ENCODE measurements around the gene MPC2. TPM values are rescaled to one million over a fixed set of nuclear protein-coding genes. Genes with fewer than 3 reads are reported as not detected.

MPC2 gene
- total RNA-seq, 2 donors from 2014 or later: 19.4 to 21.5 TPM

DNA sequence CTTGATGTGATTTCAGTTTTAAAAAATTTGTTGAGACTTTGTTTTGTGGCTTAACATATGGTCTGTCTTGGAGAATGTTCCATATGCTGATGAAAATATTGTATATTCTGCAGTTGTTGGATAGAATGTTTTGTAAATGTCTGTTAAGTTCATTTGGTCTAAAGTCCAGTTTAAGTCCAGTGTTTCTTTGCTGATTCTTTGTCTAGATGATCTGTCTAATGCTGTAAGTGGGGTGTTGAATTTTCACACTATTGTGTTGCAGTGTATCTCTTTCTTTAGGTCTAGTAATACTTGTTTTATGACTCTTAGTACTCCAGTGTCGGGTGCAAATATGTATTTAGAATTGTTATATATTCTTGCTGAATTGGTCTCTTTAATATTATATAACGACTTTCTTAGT lies 10.9 kb upstream of the MPC2 start:
- ATAC-seq (no peak), DNase-seq (no peak)
- H3K4me1 ChIP-seq: peaks cover 20% of the 10 kb centered on the region
- no peak overlapping the region for H3K27ac ChIP-seq
- no peaks in the 10 kb centered on the region for H3K9me3 ChIP-seq
- H3K27me3 ChIP-seq: no peaks in the 10 kb centered on the region
- intact Hi-C loops (cut with DNase I): no loop called here
- peaks cover 0 to 2% of the 10 kb centered on the region in 2 donors for H3K36me3 ChIP-seq (replicated peaks in 1 of 2; ENCODE audit: insufficient read depth in 1 of 2, low read depth in 2 of 2)
- TF ChIP-seq, protein P1, sequence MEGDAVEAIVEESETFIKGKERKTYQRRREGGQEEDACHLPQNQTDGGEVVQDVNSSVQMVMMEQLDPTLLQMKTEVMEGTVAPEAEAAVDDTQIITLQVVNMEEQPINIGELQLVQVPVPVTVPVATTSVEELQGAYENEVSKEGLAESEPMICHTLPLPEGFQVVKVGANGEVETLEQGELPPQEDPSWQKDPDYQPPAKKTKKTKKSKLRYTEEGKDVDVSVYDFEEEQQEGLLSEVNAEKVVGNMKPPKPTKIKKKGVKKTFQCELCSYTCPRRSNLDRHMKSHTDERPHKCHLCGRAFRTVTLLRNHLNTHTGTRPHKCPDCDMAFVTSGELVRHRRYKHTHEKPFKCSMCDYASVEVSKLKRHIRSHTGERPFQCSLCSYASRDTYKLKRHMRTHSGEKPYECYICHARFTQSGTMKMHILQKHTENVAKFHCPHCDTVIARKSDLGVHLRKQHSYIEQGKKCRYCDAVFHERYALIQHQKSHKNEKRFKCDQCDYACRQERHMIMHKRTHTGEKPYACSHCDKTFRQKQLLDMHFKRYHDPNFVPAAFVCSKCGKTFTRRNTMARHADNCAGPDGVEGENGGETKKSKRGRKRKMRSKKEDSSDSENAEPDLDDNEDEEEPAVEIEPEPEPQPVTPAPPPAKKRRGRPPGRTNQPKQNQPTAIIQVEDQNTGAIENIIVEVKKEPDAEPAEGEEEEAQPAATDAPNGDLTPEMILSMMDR (IDR thresholded peaks at IDR 0.05): no peak
- no peak for TF ChIP-seq POLR2A (IDR thresholded peaks at IDR 0.05)
- 88% methylated on average over 2 of the region's 2 CpGs for WGBS, 2 donors
- no peak overlapping the region for H3K4me3 ChIP-seq

DNA sequence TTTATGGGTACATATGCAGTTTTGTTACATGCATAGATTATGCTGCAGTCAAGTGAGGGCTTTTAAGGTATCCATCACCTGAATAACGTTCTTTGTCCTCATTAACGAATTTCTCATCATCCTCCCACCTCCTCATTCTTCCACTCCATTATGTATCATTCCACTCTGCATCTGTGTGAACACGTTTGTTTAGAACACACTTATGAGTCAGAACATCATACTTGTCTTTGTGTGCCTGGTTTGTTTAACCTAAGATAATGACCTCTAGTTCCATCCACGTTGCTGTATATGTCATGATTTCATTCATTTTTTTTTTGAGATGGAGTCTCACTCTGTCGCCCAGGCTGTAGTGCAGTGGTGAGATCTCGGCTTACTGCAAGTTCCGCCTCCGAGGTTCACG lies 6.7 kb upstream of the MPC2 start:
- H3K4me3 ChIP-seq: no peak overlapping the region
- H3K36me3 ChIP-seq (replicated peaks in 1 of 2; ENCODE audit: insufficient read depth in 1 of 2, low read depth in 2 of 2): peaks cover 0 to 2% of the 10 kb centered on the region in 2 donors
- ATAC-seq: no peak
- no peaks in the 10 kb centered on the region for H3K27me3 ChIP-seq
- no peaks in the 10 kb centered on the region for H3K9me3 ChIP-seq
- 83 to 89% methylated on average over 9 of the region's 9 CpGs for WGBS, 2 donors
- H3K4me1 ChIP-seq: peaks cover 22% of the 10 kb centered on the region
- DNase-seq: no peak
- intact Hi-C loops (cut with DNase I): no loop called here
- no peak for TF ChIP-seq POLR2A (IDR thresholded peaks at IDR 0.05)
- TF ChIP-seq, protein P1 (IDR thresholded peaks at IDR 0.05): no peak
- no peak overlapping the region for H3K27ac ChIP-seq

DNA sequence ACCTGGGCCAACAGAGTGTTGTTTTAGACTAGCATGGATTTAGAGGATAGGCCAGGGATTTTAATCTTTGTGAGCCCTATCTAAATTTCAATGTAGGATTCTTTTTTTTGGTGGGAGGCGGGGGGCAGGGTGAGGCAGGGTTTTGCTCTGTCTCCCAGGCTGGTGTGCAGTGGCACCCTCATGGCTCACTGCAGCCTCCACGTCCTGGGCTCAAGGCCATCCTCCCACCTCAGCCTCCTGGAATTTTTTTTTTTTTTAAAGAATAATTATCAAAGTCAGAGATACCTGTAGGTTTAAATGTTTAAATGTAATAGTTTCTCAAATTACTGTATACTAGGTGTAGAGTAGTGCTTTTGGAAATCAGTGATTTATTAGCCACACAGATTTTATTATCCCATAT lies 3.4 kb upstream of the MPC2 start:
- TF ChIP-seq, protein P1 (IDR thresholded peaks at IDR 0.05): no peak
- no peak for TF ChIP-seq POLR2A (IDR thresholded peaks at IDR 0.05)
- Histone ChIP-seq H3K36me3 (replicated peaks in 1 of 2; ENCODE audit: insufficient read depth in 1 of 2, low read depth in 2 of 2) (peaks cover 0 to 2% of the 10 kb centered on the region in 2 donors), H3K27me3 (no peaks in the 10 kb centered on the region), H3K4me1 (peaks cover 7% of the 10 kb centered on the region), H3K27ac (no peak overlapping the region), H3K9me3 (no peaks in the 10 kb centered on the region), H3K4me3 (no peak overlapping the region)
- intact Hi-C loops (cut with DNase I): no loop called here
- no peak for DNase-seq
- WGBS, 2 donors: 88 to 92% methylated on average over 2 of the region's 2 CpGs
- ATAC-seq: no peak

DNA sequence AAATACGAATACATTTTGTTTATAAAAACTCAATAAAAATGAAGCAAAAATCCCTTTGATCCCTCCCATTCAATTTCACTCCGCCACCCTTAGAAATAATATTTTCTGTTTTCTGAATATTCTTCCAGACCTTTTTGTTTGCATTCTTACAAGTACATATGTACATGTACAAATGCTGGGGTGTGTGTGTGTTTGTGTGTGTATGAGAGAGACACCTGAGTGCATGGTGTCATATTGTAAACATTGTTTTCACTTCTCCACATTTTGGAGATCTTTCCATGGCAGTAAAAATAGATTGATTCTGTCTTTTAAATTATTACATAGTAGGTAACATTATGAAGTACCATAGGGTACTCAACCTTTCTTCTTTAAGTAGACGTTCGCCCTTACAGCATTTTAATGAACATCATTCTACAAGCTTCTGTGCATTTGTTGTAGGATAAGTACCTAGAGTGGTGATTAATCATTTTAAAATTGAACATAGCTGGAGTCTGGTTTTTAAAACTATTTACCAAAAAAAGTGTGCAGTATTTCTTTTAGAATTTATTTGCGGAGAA lies 1.3 kb upstream of the MPC2 start:
- DNase-seq (no peak), ATAC-seq (no peak)
- Histone ChIP-seq H3K9me3 (no peaks in the 10 kb centered on the region), H3K36me3 (replicated peaks in 1 of 2; ENCODE audit: insufficient read depth in 1 of 2, low read depth in 2 of 2) (no peaks in the 10 kb centered on the region), H3K27me3 (no peaks in the 10 kb centered on the region), H3K27ac (peak overlapping the region in 2 of 4 donors; percentile 94 to 96), H3K4me1 (peaks cover 22% of the 10 kb centered on the region), H3K4me3 (peak overlapping the region in 1 of 2 donors; percentile 98)
- intact Hi-C loops (cut with DNase I): no loop called here
- TF ChIP-seq POLR2A (IDR thresholded peaks at IDR 0.05): no peak
- TF ChIP-seq, protein P1 (IDR thresholded peaks at IDR 0.05): no peak
- WGBS, 2 donors: 35 to 36% methylated on average over 5 of the region's 5 CpGs

DNA sequence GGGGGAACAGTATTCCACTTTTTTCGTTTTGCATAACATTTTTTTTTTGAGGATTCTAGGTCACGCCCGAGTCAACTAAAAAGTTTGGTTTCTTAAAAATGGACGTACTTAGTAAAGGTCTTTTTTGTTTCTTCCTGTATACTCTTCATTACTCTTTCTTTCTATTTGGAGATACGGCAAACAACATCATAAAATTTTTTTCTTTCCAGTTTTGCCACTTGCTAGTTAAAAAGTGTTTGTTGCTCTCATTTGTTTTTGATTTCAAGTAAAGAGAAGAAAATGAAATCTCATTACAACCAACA lies 788 bp upstream of the MPC2 start:
- ATAC-seq (no peak), DNase-seq (no peak)
- 0 to 1% methylated on average over 5 of the region's 5 CpGs for WGBS, 2 donors
- intact Hi-C loops (cut with DNase I): no loop called here
- H3K4me3 ChIP-seq: peak overlapping the region in 1 of 2 donors; percentile 98
- peak overlapping the region in 3 of 4 donors; percentile 94 to 97 (median 96) for H3K27ac ChIP-seq
- no peaks in the 10 kb centered on the region for H3K36me3 ChIP-seq (replicated peaks in 1 of 2; ENCODE audit: insufficient read depth in 1 of 2, low read depth in 2 of 2)
- peaks cover 27% of the 10 kb centered on the region for H3K4me1 ChIP-seq
- no peak for TF ChIP-seq POLR2A (IDR thresholded peaks at IDR 0.05)
- TF ChIP-seq, protein P1 (IDR thresholded peaks at IDR 0.05): no peak
- H3K27me3 ChIP-seq: no peaks in the 10 kb centered on the region
- no peaks in the 10 kb centered on the region for H3K9me3 ChIP-seq

Data from body of pancreas (tissue), 4 donors.